Measurements from ENCODE around the gene STK16. TPM values are rescaled to one million over a fixed set of nuclear protein-coding genes. Genes with fewer than 3 reads are reported as not detected.
A peak's percentile ranks its signal among the peaks of the same experiment; 100 is the strongest.

STK16 gene
- total RNA-seq, 1 donor, result 39.6 TPM

DNA sequence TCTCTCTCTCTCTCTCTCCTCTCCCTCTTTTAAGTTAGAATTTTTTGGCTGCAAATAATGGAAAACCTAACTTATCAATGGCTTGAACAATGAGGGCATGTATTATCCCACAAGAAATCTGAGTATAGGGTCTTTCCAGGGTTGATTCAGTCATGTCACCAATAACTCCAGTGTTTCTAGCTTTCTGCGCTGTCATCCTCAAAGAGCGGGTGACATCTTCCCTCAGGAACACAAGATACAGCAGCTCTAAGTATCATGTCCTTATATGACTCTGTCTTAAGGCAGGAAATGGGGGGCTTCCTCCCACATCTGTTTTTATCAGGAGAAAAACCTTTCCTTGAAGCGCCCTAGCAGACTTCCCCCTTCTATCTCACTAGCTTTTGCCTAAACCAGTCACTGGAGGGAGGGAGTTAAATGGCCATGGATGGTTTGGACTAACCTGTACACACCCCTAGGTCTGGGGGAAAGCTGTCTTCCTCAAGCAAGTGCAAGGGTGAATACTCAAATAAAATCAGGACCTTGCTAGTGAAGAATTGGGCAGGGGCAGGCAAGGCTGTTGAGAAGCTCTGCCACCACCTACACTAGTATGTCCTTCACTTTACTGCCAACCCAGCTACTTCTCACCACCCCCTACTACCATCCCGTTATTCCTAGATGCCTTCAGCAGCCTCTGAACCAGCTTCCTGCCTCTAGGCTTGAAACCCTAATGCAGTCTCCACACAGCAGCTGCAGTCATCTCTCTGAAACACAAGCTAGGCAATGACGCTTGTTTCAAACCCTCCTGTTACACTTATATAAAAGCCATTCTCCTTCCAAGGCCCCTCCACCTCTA, 16.0 kb downstream of the STK16 start:
- DNase-seq (ENCODE audit: low read depth in 2 of 3, low spot score in 2 of 3), result no peak

DNA sequence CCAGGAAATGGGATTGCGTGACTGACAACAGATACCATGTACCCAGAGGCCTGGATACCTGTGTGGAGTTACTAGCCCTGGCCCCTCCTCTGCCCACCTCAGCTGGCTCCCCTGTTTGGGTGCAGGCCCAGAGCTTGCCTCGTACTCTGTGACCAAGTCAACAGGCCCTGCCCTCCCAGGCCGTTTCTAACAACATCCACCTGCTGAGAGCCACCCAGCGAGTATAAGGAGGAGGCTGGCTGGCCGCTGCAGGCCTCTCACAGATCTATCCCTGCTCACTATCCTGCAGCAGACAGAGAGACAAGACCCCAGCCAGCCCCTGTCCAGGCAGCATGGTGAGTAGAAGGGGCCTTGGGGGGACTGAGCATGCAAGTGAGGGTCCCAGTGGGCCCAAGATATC, 21.0 kb downstream of the STK16 start:
- DNase-seq (ENCODE audit: low read depth in 2 of 3, low spot score in 2 of 3), result no peak

DNA sequence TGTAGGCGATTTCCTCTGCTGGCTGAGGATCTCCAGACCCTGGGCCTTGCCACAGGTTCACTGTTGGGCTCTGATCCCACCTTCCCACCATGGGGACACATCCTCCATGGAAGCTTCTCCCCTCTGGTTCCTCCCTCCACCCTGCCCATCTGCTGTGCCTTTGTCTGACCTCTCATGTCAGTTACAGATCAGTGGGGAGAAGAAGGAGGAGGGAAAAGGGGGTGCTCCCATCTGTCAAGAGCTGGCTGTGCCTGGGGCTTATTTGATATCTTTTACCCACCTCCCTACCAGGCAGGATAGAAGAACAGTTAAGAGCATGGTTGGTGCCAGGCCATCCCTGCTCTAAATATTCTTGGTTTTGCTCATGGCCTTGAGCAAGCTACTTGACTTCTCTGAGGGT, 21.6 kb downstream of the STK16 start:
- DNase-seq (ENCODE audit: low read depth in 2 of 3, low spot score in 2 of 3), result no peak

DNA sequence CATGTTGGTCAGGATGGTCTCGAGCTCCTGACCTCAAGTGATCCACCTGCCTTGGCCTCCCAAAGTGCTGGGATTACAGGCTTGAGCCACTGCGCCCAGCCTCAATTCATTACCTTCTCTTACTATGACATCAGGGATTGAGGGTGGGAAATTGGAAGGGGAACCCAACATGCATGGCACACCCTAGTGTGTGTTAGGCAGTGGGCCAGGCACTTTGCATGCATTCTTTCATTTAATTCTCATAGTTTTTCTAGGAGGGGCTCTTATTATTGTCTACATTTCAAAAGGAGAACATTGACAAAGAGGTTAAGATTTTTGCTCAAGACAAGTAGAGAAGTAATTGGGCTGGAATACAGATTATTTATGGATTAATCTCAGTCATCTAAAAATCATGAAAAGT, 23.0 kb downstream of the STK16 start:
- no peak for DNase-seq (ENCODE audit: low read depth in 2 of 3, low spot score in 2 of 3)

DNA sequence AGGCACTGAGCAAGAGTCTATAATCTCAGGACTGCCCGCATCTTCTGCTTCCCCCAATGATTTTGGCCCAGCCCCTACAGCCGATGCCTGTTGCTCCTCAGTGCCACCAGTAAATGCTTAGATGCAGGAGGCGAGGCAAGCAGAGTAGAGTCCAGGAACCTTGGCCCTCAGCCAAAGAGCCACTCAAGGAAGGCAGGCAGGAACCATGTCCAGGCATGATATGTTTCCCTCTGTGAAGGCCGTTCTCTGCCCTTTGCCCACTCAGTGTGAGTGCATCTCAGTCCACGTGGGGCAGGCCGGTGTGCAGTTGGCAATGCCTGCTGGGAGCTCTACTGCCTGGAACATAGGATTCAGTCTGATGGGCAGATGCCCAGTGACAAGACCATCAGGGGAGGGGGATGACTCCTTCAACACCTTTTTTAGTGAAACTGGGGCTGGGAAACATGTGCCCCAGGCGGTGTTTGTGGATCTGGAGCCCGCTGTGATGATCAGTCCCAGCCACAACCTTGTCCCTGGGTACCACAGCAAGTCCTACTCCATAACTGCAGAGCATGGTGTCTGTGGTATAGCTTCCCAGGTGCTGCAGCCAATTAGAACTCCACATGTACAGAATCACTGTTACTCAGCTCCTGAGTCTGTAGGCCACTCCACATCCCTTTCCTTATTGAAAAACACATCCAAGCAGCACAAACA, 24.2 kb downstream of the STK16 start:
- no peak for DNase-seq (ENCODE audit: low read depth in 2 of 3, low spot score in 2 of 3)

DNA sequence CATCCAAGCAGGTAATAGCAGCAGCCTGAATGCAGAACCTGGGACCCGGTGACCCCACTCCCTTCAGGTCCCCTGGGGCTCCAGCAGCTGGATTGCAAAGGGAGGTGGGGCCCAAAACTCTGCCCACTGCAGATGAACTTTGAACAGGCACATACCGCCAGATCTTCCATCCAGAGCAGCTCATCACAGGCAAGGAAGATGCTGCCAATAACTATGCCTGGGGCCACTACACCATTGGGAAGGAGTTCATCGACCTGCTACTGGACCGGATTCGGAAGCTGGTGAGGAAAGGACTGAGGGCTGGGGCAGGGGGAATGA, 24.7 kb downstream of the STK16 start:
- DNase-seq (ENCODE audit: low read depth in 2 of 3, low spot score in 2 of 3), result no peak

DNA sequence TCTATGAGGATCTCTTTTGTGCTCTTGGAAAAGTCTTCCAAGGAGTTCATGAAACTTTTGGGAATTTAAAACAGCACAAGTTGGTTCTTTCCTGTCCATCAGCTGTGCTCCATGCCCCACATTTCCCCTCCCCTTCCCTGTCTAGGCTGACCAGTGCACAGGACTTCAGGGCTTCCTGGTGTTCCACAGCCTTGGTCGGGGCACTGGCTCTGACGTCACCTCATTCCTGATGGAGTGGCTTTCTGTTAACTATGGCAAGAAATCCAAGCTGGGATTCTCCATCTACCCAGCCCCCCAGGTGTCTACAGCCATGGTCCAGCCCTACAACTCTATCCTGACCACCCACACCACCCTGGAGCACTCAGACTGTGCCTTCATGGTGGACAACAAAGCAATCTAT, 25.7 kb downstream of the STK16 start:
- DNase-seq (ENCODE audit: low read depth in 2 of 3, low spot score in 2 of 3), result no peak

DNA sequence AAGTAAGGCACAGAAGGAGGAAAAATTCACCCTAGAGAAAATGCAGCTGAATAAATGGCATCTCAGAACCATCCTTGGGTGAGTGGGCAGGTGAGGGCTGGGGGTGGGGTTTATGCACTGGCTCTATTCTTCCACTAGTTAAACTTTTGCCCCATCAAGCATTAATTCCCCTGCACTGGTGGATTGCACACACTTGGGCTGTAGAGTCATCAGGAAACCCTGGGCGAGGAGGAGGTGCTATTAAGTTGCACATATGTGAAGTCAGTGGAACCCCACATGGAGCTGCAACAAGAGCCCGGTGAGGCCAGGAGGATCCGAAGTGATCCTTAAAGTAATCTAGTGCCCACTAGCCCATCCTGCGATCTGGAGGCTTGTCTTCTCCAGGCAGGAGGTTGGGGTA, 27.1 kb downstream of the STK16 start:
- no peak for DNase-seq (ENCODE audit: low read depth in 2 of 3, low spot score in 2 of 3)

DNA sequence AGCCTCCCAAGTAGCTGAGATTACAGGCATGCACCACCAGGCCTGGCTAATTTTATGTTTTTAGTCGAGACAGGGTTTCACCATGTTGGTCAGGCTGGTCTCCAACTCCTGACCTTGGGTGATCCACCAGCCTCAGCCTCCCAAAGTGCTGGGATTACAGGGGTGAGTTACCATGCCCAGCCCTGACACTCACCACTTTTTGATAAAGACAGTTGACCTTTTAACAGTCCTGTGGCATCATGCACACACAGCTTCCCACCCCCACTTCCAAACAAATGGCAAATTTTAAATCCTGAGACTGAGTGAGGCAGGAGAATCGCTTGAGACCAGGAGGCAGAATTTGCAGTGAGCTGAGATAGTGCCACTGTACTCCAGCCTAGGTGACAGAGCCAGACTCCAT, 27.7 kb downstream of the STK16 start:
- DNase-seq (ENCODE audit: low read depth in 2 of 3, low spot score in 2 of 3), result no peak

DNA sequence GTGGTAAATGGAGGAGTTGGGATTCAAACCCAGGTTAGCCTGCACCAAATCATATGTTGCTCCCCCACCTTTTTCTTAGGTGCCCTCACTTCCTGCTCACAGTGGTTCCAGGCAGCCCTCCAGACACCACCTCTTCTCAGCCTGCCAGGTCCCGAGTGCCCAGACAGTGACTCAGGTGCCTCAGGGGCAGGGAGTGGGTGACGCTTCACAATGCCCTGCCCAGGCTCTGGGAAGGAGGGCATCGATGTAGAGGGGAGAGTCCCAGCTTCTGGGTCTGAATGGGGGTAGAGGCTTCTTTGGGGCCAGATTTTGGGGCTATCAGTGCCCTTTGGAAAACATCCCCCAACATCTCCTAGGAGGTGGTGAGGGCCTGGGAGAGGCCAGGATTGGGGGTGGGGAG, 28.7 kb downstream of the STK16 start:
- no peak for DNase-seq (ENCODE audit: low read depth in 2 of 3, low spot score in 2 of 3)

DNA sequence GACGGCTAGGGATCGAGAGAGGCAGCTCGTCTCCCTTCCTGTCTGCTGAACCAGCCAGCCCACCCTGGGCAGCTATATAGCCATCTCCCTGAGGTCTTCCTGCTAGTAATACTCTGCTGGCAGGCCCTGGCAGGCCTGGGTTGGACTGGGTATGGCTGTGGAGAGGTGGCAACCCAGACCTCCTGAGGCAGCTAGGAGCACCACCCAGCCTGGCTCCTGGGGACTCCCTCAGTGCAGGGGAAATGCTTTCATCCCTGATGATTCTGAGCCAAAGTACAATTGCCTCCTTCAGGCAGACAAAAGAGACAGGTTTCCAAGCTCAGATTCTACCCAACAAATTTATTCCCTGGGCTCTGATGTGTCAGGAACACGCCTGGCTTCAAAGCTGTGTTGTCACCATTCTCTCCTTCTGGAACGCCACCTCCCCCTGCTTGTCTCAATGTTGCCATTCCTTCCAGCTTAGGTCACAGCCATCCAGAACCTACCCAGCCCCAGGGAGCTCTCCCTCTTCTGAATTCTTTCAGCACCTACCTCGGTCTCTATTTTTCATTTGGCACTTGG, 29.2 kb downstream of the STK16 start:
- no peak for DNase-seq (ENCODE audit: low read depth in 2 of 3, low spot score in 2 of 3)

DNA sequence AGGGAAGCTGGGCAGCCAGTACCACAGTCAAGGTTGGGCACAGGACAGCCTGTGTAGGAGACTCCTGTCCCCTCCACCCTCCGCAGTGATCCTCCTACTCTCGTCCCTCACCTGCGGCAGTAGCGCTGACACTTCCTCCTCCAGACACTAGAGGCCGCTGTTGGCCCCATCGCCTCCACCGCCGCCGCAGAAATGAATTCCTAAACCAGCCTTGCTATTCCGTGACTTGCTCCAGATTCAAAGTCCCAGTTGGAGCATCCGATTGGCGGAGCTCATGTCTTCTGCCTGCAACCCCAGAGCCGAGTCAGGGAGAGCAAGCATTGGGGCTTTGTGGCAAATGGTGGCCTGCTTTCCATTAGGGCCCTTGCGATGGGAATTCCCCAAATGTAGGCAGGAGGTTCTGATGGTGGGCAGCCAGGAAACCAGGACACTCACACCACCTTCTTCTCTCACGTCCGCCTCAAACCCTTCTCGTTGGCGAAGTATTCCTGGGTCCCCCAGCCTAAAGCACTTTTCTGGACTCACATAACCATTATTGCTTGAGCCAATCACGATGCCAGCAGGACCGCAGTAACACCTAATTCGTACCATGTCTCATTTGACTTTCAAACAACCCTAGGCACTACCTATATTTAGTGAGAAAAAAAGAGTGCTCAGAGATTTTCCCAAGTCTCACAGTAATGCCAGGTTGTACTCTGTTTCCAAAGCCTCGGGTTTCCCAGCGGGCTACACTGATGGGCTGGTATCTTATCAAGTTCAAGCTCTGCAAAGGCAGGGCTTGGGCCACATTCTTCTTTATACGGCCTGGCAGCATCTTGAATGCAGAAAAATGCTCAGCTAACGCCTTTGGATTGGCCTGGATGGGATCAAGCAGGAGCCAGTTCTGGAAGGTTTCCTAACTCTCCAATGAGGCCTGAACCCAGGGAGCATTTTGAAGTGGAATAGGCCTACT, 32.7 kb downstream of the STK16 start:
- peak; percentile 55 to 69 (median 63) for DNase-seq (ENCODE audit: low read depth in 2 of 3, low spot score in 2 of 3)

DNA sequence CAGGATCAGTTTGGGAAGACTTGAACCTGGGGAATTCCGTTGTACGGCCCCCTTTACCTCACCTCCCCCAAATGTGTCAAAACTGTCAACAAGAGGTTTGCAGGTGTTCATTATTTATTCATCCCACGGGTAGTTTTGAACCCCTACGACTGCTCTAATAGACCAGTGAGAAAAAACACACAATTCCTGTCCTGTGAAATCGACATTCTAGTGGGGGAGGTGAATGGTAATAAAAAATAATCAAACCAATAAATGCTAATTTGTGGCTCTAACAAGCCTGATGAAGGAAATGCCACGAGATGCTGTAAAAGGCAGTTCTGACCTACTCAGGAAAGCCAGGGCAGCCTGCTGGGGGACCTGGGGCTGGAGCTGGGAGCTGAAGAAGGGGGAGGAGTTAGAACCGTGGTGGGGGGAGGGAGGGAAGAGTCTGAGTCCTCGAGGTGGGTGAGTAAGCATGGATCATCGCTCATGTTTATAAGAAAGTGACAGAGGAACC, 33.4 kb downstream of the STK16 start:
- peak in 1 of 3 donors; percentile 11 for DNase-seq (ENCODE audit: low read depth in 2 of 3, low spot score in 2 of 3)

DNA sequence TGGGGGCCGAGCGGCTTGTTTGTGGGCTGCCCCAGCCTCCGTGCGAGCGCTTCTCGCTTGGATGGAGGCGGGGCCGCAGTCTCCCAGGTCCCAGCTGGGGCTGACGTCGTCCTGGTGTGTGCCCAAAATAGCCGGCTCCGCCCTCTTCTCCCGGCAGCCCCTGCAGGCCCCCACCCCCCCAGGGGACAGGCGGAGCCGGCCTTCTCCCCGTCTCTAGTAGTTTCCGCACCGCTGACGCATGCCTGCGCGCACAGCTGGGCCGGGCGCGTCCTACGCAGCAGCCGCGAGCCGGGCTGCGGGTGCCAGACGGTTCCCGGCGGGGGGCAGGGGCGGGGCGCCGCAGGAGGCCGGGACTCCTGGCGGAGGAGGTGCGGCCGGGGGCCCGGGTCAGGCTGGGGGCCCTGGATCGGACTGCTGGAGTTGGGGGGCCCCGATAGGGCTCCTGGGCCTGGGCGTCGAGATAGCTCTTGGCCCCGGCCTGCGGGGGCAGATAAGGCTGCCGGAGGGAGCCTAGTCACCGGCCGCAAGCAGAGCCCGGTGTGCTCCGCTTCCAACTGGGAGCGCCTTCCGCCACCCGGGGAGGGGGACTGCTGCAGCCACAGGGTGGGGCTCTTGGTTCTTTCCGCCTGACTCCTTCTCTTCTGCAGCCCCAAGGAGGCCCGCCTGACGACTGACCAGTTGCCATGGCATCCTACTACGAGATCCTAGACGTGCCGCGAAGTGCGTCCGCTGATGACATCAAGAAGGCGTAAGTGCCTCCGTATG, 34.1 kb downstream of the STK16 start, which contains the start of gene DNAJB2:
Gene DNAJB2 (plus strand): TSS at position 216 of the 765 bp plus-strand sequence. CDS start 468 bp downstream, at position 684.
- peak; percentile 94 to 99 (median 99) for DNase-seq (ENCODE audit: low read depth in 2 of 3, low spot score in 2 of 3)

DNA sequence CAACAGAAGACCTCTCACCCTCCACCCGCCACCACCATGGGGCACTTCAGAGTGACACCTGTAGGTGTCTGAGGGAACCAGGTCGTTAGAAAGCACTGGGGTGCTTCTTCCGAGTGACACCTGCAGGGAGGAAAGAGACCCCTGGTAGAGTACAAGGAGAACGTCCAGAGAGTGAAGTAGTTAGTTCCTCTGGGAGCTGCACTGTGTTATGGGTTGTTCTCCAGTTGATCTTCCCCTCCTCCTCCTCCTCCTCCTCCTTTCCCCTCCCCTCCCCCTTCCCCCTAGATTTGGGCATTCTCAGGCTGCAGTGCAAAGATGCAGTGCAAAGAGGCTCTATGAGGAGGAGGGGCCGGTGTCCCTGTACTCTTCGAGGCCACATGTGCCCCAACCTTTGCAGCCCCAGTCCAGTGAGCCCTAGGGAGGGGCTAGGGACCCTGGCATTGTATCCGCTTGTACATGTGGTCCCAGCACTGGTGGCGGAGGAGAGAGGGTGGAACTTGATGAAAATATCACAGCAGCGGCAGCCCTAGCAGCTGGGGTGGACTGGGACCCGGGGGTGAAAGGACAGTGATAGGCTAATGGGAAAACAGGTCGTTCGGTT, 34.7 kb downstream of the STK16 start:
- DNase-seq (ENCODE audit: low read depth in 2 of 3, low spot score in 2 of 3), result no peak

DNA sequence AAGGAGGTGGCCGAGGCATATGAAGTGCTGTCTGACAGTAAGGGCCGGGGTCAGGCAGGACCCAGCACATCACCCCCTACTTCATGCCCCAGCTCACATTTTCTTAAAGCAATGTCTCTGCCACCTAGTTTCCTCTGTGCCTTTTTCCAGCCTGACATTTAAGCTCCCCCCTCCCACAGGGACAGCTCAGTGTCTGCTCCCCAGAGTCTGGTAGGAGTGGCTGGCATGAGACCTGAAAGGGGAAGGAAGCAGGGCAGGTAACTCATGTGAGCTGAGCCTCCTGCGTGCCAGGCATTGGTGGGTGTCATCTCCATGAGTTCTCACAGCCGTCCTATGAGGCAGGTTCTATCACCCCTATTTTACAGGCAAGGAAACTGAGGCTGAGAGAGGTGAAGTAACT, 35.4 kb downstream of the STK16 start:
- no peak for DNase-seq (ENCODE audit: low read depth in 2 of 3, low spot score in 2 of 3)

DNA sequence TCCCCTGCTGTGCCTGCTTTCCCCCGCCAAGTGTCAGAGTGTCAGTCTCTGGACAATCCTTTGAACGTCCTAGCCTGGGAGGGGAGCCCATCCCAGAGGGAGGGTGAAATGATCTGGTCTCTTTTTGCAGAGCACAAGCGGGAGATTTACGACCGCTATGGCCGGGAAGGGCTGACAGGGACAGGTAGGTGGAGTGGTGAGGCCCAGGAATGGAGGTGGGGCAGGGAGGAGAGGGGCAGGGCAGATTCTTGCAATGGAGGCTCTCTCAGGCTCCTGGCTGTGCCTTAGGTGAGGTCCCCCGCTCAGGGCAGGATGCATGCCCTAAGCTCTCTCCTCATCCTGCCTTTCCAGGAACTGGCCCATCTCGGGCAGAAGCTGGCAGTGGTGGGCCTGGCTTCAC, 36.3 kb downstream of the STK16 start:
- no peak for DNase-seq (ENCODE audit: low read depth in 2 of 3, low spot score in 2 of 3)

DNA sequence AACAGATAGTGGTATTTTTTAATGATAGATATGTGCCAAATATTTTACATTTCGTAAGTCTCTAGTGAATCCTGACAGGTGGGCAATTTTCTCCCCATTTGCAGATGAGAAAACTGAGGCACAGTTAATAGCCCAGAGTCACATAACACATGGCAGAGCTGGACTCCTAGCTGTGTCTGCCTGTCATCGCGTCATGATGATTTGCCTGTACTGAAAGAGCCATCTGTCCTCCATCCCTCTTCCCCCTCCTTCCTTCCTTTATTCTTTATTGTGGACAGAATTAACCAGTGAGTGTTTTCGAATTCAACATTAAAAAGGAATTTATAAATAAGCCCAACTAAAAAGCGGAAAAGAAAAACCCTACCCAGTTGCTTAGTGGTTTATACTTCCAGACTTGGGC, 37.1 kb downstream of the STK16 start:
- DNase-seq (ENCODE audit: low read depth in 2 of 3, low spot score in 2 of 3), result no peak

DNA sequence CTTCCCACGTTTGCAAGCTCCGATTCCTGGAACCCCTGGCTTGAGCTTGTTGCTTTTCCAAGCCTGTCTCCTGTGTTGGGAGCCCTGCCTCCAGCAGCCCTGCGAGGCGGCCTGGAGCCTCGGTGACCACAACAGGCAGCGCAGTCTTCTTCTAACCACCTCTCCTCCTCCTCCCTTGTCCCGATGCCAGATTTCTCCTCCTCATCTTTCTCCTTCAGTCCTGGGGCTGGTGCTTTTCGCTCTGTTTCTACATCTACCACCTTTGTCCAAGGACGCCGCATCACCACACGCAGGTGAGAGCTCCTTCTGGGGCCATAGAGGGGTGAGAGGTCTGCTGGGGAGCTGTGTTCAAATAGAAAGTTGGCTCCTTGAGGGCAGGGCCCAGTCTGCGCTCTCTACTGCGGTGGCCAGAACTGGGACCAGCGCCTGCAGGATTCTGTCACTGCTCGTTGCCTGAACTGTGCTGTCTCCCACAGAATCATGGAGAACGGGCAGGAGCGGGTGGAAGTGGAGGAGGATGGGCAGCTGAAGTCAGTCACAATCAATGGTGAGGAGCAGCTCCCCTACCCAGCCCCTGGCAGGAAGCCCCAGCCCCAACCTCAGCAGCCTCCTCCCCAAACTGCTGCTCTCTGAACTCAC, 37.8 kb downstream of the STK16 start:
- DNase-seq (ENCODE audit: low read depth in 2 of 3, low spot score in 2 of 3), result no peak
